Stimulated activated naive CD8-positive, alpha-beta T cell treated with anti-CD3 and anti-CD28 coated beads, Interleukin-15, amount 100 ng/mL, for 72 hours (primary cell): ENCODE results near the gene PSMD6.

Experiments
- ATAC-seq: fragments of 150-1000 bp; cut with Tn5 transposase; 2 replicates; pipeline ENCODE4 v1.10.0; 2021; ENCODE audit warnings: mild to moderate bottlenecking, moderate library complexity
- DNase-seq, 2 donors: peaks; one replicate each; pipeline ENCODE4 v3.0.0; 2021 to 2022
- H3K27ac Mint-ChIP-seq, 2 donors: one replicate each; pipeline ENCODE4 v1.8.0; 2022; ENCODE audit warnings: mild to moderate bottlenecking in 2 of 2, mixed read lengths in 2 of 2, moderate library complexity in 2 of 2
- H3K27me3 Mint-ChIP-seq: one replicate; pipeline ENCODE4 v1.8.0; 2022; ENCODE audit warnings: mixed read lengths
- H3K4me1 Mint-ChIP-seq: one replicate; pipeline ENCODE4 v1.8.0; 2022; ENCODE audit warnings: mild to moderate bottlenecking, mixed read lengths
- H3K4me3 Mint-ChIP-seq, 2 donors: one replicate each; pipeline ENCODE4 v1.8.0; 2022; ENCODE audit warnings: mild to moderate bottlenecking in 2 of 2, mixed read lengths in 2 of 2, moderate library complexity in 1 of 2
- H3K9me3 Mint-ChIP-seq, 2 donors: one replicate each; pipeline ENCODE4 v1.8.0; 2022; ENCODE audit warnings: mixed read lengths in 2 of 2

PSMD6 gene

DNA sequence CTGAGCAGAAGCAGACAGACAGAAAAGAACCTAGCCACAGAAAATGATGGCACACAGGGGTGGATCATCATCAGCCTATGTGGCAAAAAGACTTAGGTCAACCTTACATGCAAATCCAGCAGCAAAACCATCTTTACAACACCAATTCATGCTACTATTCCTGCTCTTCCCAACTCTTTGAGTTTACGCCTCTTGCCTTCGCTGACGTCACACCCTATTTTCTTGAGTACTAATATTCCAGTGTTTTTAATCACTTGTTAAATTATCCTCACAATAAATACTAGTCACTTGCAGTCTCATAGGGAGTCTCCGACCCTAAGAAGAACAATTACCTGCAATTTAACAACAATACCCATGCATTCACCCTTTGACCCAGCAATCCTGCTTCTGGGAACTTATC is 6.0 kb upstream of the PSMD6 start:
- DNase-seq (no peak), ATAC-seq (no peak)
- peaks cover 0 to 3% of the 10 kb centered on the region in 2 donors for H3K9me3 Mint-ChIP-seq
- H3K4me3 Mint-ChIP-seq, result no peak overlapping the region
- peaks cover 38% of the 10 kb centered on the region for H3K27me3 Mint-ChIP-seq
- H3K4me1 Mint-ChIP-seq, result peaks cover 8% of the 10 kb centered on the region
- H3K27ac Mint-ChIP-seq, result no peak overlapping the region

- DNase-seq, result no peak
- no peak for ATAC-seq
- H3K4me1 Mint-ChIP-seq, result peaks cover 13% of the 10 kb centered on the region
- peaks cover 38% of the 10 kb centered on the region for H3K27me3 Mint-ChIP-seq
- no peak overlapping the region for H3K4me3 Mint-ChIP-seq
- H3K9me3 Mint-ChIP-seq, result no peaks in the 10 kb centered on the region
- peak overlapping the region in 1 of 2 donors; percentile 11 for H3K27ac Mint-ChIP-seq
These were observed 5.5 kb upstream of the PSMD6 start for GRCh38 chr3:64028754-64029153.

GRCh38 chr3:64027658-64028057 is 4.4 kb upstream of the PSMD6 start:
- Mint-ChIP-seq H3K27ac (no peak overlapping the region), H3K4me1 (peaks cover 17% of the 10 kb centered on the region), H3K27me3 (peaks cover 38% of the 10 kb centered on the region), H3K4me3 (no peak overlapping the region), H3K9me3 (no peaks in the 10 kb centered on the region)
- no peak for ATAC-seq
- DNase-seq, result no peak

DNA sequence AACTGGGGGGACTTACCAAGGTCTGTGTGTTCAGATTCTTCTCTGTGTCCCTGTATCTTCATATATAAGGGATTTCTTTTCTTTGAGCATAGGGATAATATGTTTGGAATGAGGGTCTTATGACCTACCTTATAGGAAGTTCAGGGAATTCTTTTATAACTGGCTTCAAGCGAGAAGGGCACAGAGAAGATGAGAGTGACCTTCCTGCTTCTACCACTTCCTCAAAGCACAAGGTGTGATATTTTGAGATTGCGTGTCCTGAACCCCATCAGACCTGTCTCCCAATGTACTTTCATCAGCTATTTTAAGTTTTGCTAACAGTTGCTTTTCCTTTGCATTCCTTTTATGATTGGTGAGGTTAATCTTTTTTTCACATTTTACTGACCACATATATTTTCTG is 3.1 kb upstream of the PSMD6 start:
- H3K27ac Mint-ChIP-seq, result no peak overlapping the region
- peaks cover 30% of the 10 kb centered on the region for H3K27me3 Mint-ChIP-seq
- H3K9me3 Mint-ChIP-seq, result no peaks in the 10 kb centered on the region
- no peak overlapping the region for H3K4me3 Mint-ChIP-seq
- DNase-seq (no peak), ATAC-seq (no peak)
- peaks cover 27% of the 10 kb centered on the region for H3K4me1 Mint-ChIP-seq

- no peak for DNase-seq
These were observed 548 bp upstream of the PSMD6 start for GRCh38 chr3:64023861-64024223.

GRCh38 chr3:64022451-64023186 is 675 bp downstream of the PSMD6 start:
- Mint-ChIP-seq H3K27ac (peak overlapping the region; percentile 92 to 99), H3K4me3 (peak overlapping the region; percentile 94), H3K4me1 (peaks cover 30% of the 10 kb centered on the region), H3K9me3 (no peaks in the 10 kb centered on the region), H3K27me3 (peaks cover 6% of the 10 kb centered on the region)
- DNase-seq (peak; percentile 4 to 20), ATAC-seq (peak; percentile 7)

More at GRCh38 chr3:64023861-64024223, 548 bp upstream of the PSMD6 start:
- no peaks in the 10 kb centered on the region for H3K9me3 Mint-ChIP-seq
- peak overlapping the region; percentile 92 to 99 for H3K27ac Mint-ChIP-seq
- H3K27me3 Mint-ChIP-seq, result peaks cover 18% of the 10 kb centered on the region
- no peak for ATAC-seq
- H3K4me1 Mint-ChIP-seq, result peaks cover 30% of the 10 kb centered on the region
- peak overlapping the region; percentile 94 for H3K4me3 Mint-ChIP-seq

DNA sequence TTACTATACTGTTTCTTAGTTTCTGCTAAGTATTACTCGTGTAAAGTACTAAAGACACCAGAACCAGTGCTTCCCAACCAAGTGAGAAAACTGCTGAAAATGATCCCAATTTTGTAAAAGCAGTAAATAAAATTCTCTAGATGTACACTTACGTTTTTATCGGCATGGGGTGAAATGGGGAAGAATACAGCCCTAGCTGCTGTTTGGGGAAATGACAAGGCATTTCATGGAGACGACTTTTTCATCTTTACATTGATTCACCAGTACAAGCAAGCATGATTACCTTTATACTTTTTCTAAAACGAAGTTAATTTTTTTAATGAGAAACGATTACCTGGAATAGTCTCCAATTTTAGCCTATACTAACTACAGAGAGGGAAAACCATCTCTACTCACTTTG is 1.4 kb downstream of the PSMD6 start:
- peaks cover 33% of the 10 kb centered on the region for H3K4me1 Mint-ChIP-seq
- ATAC-seq (no peak), DNase-seq (no peak)
- peak overlapping the region; percentile 94 for H3K4me3 Mint-ChIP-seq
- peak overlapping the region; percentile 52 to 99 for H3K27ac Mint-ChIP-seq
- H3K9me3 Mint-ChIP-seq, result no peaks in the 10 kb centered on the region
- no peaks in the 10 kb centered on the region for H3K27me3 Mint-ChIP-seq

DNA sequence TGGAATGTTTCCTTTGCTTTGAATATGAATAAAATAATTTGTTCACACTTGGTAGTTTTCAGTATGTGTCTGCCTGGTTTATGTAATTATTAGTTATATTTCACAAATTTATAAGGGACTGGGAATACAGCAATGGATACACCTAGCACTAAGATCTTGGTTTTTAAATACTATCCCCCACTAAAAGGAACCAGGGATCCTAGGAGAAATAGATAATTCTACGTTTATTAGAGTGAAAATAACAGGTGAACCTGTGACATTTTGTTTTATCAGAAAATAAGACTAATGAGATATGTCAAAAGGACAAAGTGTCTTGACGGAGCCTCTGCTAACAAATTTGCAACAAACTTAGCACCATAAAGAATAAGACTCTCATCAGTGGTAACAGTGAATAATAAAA is 3.4 kb downstream of the PSMD6 start:
- Mint-ChIP-seq H3K27ac (no peak overlapping the region), H3K4me1 (peaks cover 38% of the 10 kb centered on the region)
- ATAC-seq, result no peak

GRCh38 chr3:64019271-64019670 is 4.0 kb downstream of the PSMD6 start:
- ATAC-seq (no peak), DNase-seq (no peak)
- Mint-ChIP-seq H3K27me3 (no peaks in the 10 kb centered on the region), H3K9me3 (no peaks in the 10 kb centered on the region), H3K4me3 (peak overlapping the region in 1 of 2 donors; percentile 10), H3K27ac (peak overlapping the region; percentile 64 to 65), H3K4me1 (peaks cover 42% of the 10 kb centered on the region)

More for the DNA sequence above, 3.4 kb downstream of the PSMD6 start:
- no peak overlapping the region for H3K4me3 Mint-ChIP-seq
- no peaks in the 10 kb centered on the region for H3K27me3 Mint-ChIP-seq
- H3K9me3 Mint-ChIP-seq, result no peaks in the 10 kb centered on the region
- no peak for DNase-seq

GRCh38 chr3:64016941-64017620 is 6.2 kb downstream of the PSMD6 start:
- no peak overlapping the region for H3K4me3 Mint-ChIP-seq
- H3K9me3 Mint-ChIP-seq, result peaks cover 0 to 3% of the 10 kb centered on the region in 2 donors
- peaks cover 46% of the 10 kb centered on the region for H3K4me1 Mint-ChIP-seq
- H3K27ac Mint-ChIP-seq, result no peak overlapping the region
- H3K27me3 Mint-ChIP-seq, result no peaks in the 10 kb centered on the region
- ATAC-seq, result no peak
- DNase-seq, result no peak

DNA sequence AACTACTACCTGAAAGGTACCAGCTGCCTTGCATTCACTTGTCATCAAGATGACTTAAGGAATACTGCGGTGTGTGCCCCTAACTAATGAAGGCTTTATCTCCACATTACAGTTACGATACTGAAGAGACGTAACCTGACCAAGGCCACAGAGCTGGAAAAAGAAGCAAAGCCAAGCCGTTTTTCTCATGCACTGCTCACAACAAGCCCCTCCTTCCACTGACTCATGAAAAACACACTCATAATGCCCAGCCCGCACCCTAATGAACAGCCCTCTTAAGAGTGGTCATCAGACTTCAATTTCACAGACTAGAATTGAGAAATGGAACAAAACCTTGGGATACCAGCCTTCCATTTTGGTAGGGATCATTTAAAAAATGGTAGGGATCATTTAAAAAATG is 11.6 kb downstream of the PSMD6 start:
- no peaks in the 10 kb centered on the region for H3K27me3 Mint-ChIP-seq
- ATAC-seq, result no peak

GRCh38 chr3:64010199-64010598 is 13.1 kb downstream of the PSMD6 start:
- no peak for ATAC-seq
- no peak for DNase-seq
- H3K4me1 Mint-ChIP-seq, result peaks cover 27% of the 10 kb centered on the region
- no peaks in the 10 kb centered on the region for H3K27me3 Mint-ChIP-seq
- peaks cover 0 to 3% of the 10 kb centered on the region in 2 donors for H3K9me3 Mint-ChIP-seq
- no peak overlapping the region for H3K4me3 Mint-ChIP-seq
- no peak overlapping the region for H3K27ac Mint-ChIP-seq

More for the DNA sequence above, 11.6 kb downstream of the PSMD6 start:
- Mint-ChIP-seq H3K9me3 (peaks cover 0 to 3% of the 10 kb centered on the region in 2 donors), H3K27ac (peak overlapping the region in 1 of 2 donors; percentile 82), H3K4me3 (no peak overlapping the region), H3K4me1 (peaks cover 27% of the 10 kb centered on the region)
- DNase-seq, result no peak

DNA sequence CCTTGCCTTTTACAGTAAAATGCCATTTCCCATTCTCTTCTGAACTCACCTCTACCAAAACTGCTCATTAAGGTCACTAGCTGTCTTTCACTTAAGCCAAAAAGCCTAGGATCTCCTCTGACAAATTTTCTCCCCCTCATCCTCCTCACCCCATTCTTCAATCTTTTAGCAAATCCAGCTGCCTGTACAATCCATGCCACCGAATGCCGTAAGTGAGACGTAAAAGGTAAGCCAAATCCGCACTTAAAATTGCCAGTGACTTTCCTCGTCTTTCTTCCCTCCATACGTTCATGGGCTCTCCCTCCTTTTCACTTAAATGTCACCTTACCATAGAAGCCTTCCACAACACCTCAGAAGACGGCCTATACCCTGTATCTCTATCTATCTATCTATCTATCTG is 13.8 kb downstream of the PSMD6 start:
- H3K4me1 Mint-ChIP-seq, result peaks cover 21% of the 10 kb centered on the region
- H3K27me3 Mint-ChIP-seq, result no peaks in the 10 kb centered on the region
- H3K9me3 Mint-ChIP-seq, result peaks cover 0 to 3% of the 10 kb centered on the region in 2 donors
- no peak overlapping the region for H3K4me3 Mint-ChIP-seq
- peak overlapping the region in 1 of 2 donors; percentile 28 for H3K27ac Mint-ChIP-seq
- DNase-seq (no peak), ATAC-seq (no peak)

- Mint-ChIP-seq H3K4me3 (no peak overlapping the region), H3K27me3 (no peaks in the 10 kb centered on the region), H3K4me1 (peaks cover 13% of the 10 kb centered on the region), H3K9me3 (peaks cover 0 to 3% of the 10 kb centered on the region in 2 donors), H3K27ac (no peak overlapping the region)
- DNase-seq (no peak), ATAC-seq (no peak)
These were observed 14.6 kb downstream of the PSMD6 start for GRCh38 chr3:64008487-64009351.

- Mint-ChIP-seq H3K27ac (no peak overlapping the region), H3K27me3 (no peaks in the 10 kb centered on the region), H3K9me3 (peaks cover 0 to 3% of the 10 kb centered on the region in 2 donors), H3K4me1 (peaks cover 10% of the 10 kb centered on the region), H3K4me3 (no peak overlapping the region)
- ATAC-seq, result no peak
- DNase-seq, result no peak
These were observed 15.3 kb downstream of the PSMD6 start for GRCh38 chr3:64008017-64008416.
